Measurements from ENCODE around the gene METTL14.

Gene METTL14

GRCh38 chr4:118751629-118752323 is 66.6 kb downstream of the METTL14 start:
- Histone ChIP-seq H3K9me2 (ENCODE audit: low read depth, low read length) (no peaks in the 10 kb centered on the region), H3K9me3 (ENCODE audit: low read length) (no peaks in the 10 kb centered on the region), H3F3A (ENCODE audit: insufficient read depth, low read length) (no peaks in the 10 kb centered on the region), H3K4me2 (ENCODE audit: low read length) (no peak overlapping the region), H3K9ac (ENCODE audit: low read length) (no peak overlapping the region), H3K27me3 (ENCODE audit: insufficient read depth, low read length) (no peaks in the 10 kb centered on the region), H2AFZ (ENCODE audit: low read length) (no peak overlapping the region), H3K4me3 (ENCODE audit: low read depth, low read length, poor library complexity, severe bottlenecking) (no peak overlapping the region), H3K27ac (ENCODE audit: low read depth, low read length, poor library complexity, severe bottlenecking) (no peak overlapping the region), H3K36me3 (ENCODE audit: insufficient read depth, low read length) (peaks cover 11% of the 10 kb centered on the region; the same call in 1 of the 2 replicates), H3K4me1 (ENCODE audit: insufficient read depth, low read length, severe bottlenecking) (peaks cover 4% of the 10 kb centered on the region), H3K79me2 (ENCODE audit: insufficient read depth, low read length) (no peaks in the 10 kb centered on the region), H4K20me1 (ENCODE audit: insufficient read depth, low read length) (no peaks in the 10 kb centered on the region)
- TF ChIP-seq EZH2 (IDR thresholded peaks at IDR 0.05; ENCODE audit: borderline replicate concordance, low read length): no peak
- TF ChIP-seq CTCF (IDR thresholded peaks at IDR 0.05; ENCODE audit: low read length): no peak

- H3K36me3 ChIP-seq (ENCODE audit: insufficient read depth, low read length): peaks cover 11% of the 10 kb centered on the region; the same call in 1 of the 2 replicates
- H3F3A ChIP-seq (ENCODE audit: insufficient read depth, low read length): no peaks in the 10 kb centered on the region
Measured at GRCh38 chr4:118752551-118752950, 67.4 kb downstream of the METTL14 start.

GRCh38 chr4:118753096-118753495 is 67.9 kb downstream of the METTL14 start:
- Histone ChIP-seq H3K79me2 (ENCODE audit: insufficient read depth, low read length) (no peaks in the 10 kb centered on the region), H3K9ac (ENCODE audit: low read length) (no peak overlapping the region), H3K4me2 (ENCODE audit: low read length) (no peak overlapping the region), H3K27ac (ENCODE audit: low read depth, low read length, poor library complexity, severe bottlenecking) (no peak overlapping the region), H3K9me3 (ENCODE audit: low read length) (no peaks in the 10 kb centered on the region), H4K20me1 (ENCODE audit: insufficient read depth, low read length) (no peaks in the 10 kb centered on the region), H3K36me3 (ENCODE audit: insufficient read depth, low read length) (peaks cover 11% of the 10 kb centered on the region; the same call in 1 of the 2 replicates), H2AFZ (ENCODE audit: low read length) (no peak overlapping the region), H3K4me3 (ENCODE audit: low read depth, low read length, poor library complexity, severe bottlenecking) (no peak overlapping the region), H3K9me2 (ENCODE audit: low read depth, low read length) (no peaks in the 10 kb centered on the region), H3K4me1 (ENCODE audit: insufficient read depth, low read length, severe bottlenecking) (peaks cover 7% of the 10 kb centered on the region), H3F3A (ENCODE audit: insufficient read depth, low read length) (no peaks in the 10 kb centered on the region), H3K27me3 (ENCODE audit: insufficient read depth, low read length) (no peaks in the 10 kb centered on the region)
- no peak for TF ChIP-seq CTCF (IDR thresholded peaks at IDR 0.05; ENCODE audit: low read length)
- no peak for TF ChIP-seq EZH2 (IDR thresholded peaks at IDR 0.05; ENCODE audit: borderline replicate concordance, low read length)

More at GRCh38 chr4:118752551-118752950, 67.4 kb downstream of the METTL14 start:
- peaks cover 4% of the 10 kb centered on the region for H3K4me1 ChIP-seq (ENCODE audit: insufficient read depth, low read length, severe bottlenecking)
- no peak for TF ChIP-seq CTCF (IDR thresholded peaks at IDR 0.05; ENCODE audit: low read length)
- no peak for TF ChIP-seq EZH2 (IDR thresholded peaks at IDR 0.05; ENCODE audit: borderline replicate concordance, low read length)
- no peak overlapping the region for H3K9ac ChIP-seq (ENCODE audit: low read length)
- H3K27me3 ChIP-seq (ENCODE audit: insufficient read depth, low read length): no peaks in the 10 kb centered on the region
- H4K20me1 ChIP-seq (ENCODE audit: insufficient read depth, low read length): no peaks in the 10 kb centered on the region
- H3K4me2 ChIP-seq (ENCODE audit: low read length): no peak overlapping the region
- H3K9me3 ChIP-seq (ENCODE audit: low read length): no peaks in the 10 kb centered on the region
- no peak overlapping the region for H3K4me3 ChIP-seq (ENCODE audit: low read depth, low read length, poor library complexity, severe bottlenecking)
- H3K9me2 ChIP-seq (ENCODE audit: low read depth, low read length): no peaks in the 10 kb centered on the region
- no peak overlapping the region for H2AFZ ChIP-seq (ENCODE audit: low read length)
- H3K79me2 ChIP-seq (ENCODE audit: insufficient read depth, low read length): no peaks in the 10 kb centered on the region
- no peak overlapping the region for H3K27ac ChIP-seq (ENCODE audit: low read depth, low read length, poor library complexity, severe bottlenecking)
